Endometrial microvascular endothelial cells (primary cell): ENCODE results near the gene SLC7A10. TPM values are rescaled to one million over a fixed set of nuclear protein-coding genes. Genes with fewer than 3 reads are reported as not detected.
"Not testable (repeated sequence)": the region's sequence is repeated elsewhere in the genome, so short reads cannot be mapped to it uniquely, and the experiment has no call there.

Experiments
- in situ Hi-C: cut with HindIII; loops from 2 replicates; pipeline ENCODE4 v1.10.0; 2017; ENCODE audit warnings: low sequenced_read_pairs, low pct_unique_long_range_greater_than_20kb; ENCODE audit errors: inconsistent ontology term
- total RNA-seq: library from RNA; depleted of rRNA; stranded (reverse); fragments of >200 nt; gene quantifications from one replicate; pipeline ENCODE4 v1.2.3, GENCODE V29; 2015; ENCODE audit errors: inconsistent ontology term

Gene SLC7A10
- total RNA-seq, 1 donor from 2014 or later = not detected

DNA sequence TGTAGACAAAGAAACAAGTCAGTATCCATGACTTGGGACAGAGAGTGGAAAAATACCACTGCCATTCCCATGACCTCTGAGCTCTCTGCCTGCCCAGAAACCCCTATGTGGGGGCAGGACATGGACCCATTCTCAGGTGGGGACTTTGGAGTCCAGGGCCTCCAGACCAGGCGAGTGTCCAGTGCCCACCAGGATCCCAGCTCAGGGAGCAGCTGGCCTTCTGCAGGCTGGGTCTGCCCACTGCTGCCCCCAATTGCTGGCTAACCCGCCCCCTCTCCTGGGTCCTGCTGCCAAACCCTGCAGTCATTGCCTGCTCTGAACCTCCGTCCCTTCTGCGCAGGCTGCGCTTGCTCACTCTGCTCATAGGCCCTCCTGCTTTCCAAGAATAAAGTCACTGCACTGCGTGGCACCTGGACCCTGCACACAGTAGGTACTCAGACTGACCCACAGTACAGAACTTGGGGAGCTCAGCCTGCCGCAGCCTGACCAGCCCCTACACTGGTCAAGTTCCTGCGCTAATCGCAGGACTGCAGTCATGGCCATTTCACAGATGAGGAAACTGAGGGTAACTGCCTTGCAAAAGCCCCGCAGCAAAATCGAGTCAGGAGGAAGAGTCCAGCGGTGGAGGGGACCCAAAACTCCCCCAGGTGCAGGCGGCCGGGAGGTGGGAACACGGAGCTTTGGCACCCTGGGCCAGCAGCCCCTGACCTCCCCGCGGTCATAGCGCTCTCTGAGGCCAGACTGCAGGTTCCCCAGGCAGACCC is 774 bp downstream of the SLC7A10 start:
- in situ Hi-C loops = no loop called here

DNA sequence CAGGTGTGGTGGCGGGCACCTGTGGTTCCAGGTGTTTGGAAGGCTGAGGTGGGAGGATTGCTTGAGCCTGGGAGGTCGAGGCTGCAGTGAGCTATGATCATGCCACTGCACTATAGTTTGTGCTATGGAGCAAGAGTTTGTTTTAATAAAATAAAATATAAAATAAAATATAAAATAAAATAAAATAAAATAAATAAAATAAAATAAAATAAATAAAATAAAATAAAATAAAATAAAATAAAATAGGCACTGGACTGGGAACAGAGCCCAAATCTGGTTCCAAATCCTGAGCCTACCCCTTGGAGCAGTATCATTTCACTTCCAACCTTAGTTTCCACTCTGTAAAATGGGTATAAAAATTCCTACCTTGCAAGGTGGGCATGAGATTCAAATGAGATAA is 3.4 kb downstream of the SLC7A10 start:
- in situ Hi-C loops = not testable (repeated sequence)

DNA sequence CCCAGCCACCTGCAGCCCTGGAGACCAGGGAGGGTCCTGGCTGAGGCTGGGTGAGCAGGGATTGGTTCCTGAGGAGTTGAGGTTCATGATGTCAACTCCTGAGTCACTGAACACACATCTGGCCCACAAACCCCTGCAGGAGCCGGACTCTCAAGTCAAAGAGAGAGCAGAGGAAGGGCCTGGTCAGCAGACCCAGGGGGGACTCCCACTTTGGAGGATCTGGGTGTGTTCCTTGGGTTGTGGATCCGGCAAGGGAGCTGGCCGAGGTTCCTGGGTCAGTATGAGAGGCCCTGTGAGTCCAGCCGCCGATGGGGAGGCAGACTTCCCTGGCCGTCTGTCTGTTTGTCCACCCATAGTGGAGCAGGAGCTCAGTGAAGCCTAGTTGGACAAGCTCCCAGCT is 4.0 kb downstream of the SLC7A10 start:
- in situ Hi-C loops = no loop called here

DNA sequence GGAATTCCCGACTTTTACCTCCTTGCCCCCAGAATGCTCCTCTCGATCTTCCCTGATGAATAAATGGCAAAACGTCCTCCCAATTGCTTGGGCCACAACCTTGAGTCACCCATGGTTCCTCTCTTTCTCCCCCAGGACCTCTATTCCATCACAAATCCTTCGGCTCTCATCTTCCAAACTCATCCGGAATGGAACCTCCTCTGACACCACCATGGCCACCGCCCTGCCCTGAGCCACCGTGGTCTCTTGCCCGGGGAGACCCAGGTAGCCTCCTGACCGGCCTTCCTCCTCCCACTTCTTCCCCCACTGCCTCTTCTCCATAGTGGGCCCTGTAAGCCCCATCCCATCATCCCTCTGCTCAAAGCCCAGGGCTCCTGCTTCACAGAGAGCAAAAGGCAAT is 4.9 kb downstream of the SLC7A10 start:
- in situ Hi-C loops = no loop called here

DNA sequence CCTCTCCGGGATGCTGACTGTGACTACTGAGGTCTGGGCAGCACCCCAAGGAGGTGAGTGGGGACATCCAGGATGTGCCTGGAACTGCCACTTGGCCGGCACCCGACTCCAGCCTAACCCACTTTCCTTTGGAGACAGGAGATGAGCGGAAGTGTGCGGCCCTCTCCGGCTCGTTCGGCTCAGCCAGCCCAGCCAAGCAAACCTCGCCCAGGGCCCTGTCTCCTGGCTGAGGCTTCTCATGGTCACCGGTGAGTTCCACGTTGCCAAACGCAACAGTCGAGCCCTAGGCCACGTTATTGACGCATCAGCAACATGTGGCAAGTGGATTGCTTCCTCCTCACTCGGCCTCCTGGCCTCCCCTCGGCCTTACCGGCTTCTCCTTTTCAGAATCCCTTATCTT is 5.5 kb downstream of the SLC7A10 start:
- in situ Hi-C loops = no loop called here

DNA sequence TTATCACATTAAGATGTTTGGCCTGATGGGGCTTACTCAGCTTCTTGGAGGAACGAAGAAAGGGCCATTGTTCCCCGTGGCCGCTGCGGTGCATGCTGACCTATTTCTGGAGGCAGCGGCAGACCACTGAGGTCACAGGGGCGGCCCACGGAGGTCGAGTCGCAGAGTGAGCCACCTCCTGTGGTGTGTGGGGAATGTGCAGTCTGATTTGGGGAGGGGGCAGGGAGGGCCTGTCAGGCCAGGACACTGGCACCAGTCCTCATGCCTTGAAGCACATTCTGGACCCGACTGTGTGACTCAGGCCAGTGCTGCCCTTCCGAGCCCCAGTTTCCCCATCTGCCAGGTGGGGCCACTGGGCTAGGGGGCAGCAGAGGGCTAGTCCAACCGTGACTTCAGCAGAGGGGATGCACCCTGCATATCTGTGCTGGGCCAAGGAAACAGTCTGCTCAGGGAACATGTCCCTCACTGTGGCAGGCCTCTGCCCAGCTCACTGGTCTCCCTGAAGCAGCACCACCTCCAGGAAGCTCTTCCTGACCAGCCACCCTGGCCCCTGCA is 6.3 kb downstream of the SLC7A10 start:
- in situ Hi-C loops = no loop called here

DNA sequence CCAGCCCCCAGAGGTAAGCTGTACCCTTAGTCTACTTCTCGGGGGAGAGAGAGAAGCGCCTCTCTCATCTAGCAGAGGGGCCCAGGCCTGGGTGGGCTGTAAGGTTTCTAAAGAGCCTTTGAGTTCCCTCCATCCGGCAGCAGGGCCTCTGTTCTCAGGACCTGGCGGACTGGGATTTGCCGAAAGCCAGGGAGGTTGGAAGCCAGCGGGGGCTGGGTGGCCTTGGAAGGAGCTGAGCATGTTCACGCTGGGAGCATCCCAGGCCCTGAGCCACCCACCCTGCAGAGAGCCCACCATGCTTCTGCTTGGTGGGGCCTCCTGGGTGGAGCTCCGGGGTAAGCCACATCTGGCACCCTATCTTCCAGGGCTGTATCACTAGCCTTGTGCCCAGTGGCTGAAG is 7.8 kb downstream of the SLC7A10 start:
- in situ Hi-C loops = no loop called here

DNA sequence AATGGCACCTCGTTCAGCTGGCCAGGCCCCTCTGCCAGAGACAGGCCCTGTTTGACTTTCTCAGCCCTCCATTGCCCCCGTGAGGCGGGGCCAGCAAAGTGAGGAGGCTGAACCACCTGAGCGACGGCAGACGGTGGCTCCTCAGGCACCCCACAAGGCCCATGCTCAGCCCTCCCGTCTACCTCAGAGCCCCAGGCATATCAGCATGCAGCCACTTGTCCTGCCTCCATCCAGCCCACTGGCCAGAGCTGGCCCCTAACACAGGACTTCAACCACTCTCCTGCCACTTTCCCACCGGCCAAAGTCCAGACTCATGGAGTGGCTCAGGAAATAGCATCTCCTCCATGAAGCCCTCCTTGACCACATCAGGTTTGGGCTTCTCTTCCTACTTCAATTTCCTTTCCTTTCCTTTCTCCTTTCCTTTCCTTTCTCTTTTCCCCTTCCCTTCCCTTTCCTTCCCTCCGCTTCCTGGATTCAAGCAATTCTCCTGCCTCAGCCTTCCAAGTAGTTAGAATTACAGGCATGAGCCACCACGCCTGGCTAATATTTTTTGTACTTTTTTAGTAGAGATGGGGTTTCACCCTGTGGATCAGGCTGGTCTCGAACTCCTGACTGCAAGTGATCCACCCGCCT is 9.3 kb downstream of the SLC7A10 start:
- in situ Hi-C loops = no loop called here

DNA sequence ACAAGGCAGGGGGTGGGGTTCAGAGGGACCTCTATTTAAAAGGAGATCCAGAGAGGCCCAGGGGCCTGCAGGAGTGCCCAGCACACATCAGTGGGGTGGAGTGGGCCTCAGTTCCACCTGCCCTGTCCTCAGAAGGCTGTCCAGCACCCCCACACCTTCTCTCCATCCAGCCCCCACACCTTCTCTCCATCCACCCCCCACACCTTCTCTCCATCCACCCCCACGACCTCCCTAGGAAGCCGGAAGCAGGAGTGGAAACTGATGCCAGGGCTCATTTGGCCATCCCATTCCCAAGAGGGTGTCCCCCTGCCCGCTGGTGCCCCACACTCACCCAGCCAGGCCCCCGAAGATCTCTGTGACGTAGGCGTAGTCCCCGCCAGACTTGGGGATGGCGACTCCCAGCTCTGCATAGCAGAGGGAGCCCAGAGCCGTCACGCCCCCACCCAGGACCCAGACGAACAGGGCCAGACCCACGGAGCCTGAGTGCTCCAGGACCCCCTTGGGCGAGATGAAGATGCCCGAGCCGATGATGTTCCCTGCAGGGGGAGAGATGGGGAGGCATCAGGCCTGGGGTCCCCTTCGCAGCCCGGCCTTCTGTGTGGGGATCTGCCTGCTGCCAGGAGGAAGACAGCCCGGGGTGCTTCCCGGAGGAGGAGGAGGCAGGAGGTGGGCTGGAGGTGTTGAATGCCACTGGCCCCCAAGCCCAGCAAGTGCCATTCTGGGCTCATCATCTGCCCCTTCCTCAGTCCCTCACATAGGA is 10.0 kb downstream of the SLC7A10 start:
- in situ Hi-C loops = no loop called here

DNA sequence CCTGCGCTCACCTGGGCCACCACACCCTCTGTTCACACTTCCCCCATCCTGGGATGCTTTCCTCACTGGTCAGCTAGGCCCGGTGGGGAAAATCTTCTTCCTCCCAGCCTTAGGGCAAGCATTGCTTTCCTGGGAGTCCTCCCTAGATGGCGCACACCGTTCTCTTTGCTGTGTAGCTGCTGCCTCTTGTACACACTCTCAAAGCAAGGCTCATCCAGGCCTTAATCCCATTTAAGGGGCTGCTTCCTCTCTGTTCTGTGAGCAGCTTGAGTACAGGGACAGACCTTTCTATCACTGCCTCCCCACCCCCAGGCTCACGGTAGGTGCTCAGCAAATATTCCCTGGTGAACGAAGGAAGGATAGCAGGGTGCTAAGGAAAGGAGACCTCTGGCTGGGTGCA is 11.1 kb downstream of the SLC7A10 start:
- in situ Hi-C loops = no loop called here

DNA sequence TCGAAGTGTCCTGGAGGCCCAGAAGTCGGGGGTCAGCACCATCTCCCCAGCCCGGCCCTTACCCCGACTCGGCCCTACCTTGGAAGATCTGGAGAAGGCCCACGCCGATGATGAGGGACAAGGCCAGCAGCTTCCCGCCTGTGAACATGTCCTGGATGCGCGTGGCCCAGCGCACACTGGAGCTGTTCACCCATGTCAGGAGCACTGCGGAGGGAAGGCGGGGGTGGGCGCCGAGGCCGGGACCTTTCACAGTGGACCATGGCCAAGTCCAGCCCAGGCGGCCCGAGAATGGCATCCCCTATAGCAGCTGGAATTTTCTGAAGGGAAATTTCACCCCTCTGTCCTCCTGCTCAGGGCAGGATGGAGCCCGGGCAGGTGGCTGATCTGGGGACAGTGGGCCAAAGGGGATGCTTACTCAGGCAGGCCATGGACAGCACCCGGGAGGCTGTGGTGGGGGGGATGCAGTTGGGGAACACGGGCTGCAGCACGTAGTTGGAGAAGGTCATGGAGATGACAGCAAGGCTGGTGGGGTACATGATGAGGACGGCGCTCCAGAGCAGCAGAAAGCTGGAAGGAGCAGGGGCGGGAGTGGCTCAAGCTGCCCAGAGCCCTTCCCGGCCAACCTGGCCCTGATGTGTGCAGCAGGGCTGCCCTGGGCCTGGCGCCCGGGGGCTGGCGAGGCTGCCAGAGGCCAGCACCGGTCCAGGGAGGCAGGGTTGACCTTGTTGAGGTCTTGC is 13.0 kb downstream of the SLC7A10 start:
- in situ Hi-C loops = no loop called here

DNA sequence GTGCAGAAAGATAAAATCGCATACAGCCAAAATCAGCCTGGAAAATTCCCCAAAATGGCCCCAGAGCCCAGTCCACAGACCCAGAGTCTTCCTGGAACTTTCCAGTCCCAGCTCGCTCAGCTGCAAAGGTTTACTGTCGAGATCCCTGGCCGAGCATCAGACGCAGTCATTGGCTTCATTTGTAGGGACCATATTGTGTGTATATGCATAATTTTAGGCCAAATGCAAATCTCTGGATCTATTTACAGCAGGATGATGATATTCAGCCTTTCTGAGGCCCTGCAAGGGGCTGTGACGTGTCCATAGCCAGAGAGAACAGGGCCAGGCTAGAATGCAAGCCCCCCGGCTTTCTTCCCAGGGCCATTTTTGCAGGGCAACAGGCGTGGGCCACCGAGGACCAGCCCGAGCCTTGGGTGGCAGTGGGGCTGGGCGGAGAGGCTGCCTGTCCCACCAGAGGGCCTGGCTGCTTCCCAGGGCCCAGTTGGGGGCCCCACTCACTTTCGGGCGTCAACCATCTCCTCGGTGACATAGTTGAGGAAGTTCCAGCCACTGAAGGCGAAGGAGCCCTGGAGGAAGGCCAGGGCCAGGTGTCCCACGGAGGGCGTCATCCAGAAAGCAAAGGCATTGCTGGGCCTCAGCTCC is 13.7 kb downstream of the SLC7A10 start:
- in situ Hi-C loops = no loop called here

DNA sequence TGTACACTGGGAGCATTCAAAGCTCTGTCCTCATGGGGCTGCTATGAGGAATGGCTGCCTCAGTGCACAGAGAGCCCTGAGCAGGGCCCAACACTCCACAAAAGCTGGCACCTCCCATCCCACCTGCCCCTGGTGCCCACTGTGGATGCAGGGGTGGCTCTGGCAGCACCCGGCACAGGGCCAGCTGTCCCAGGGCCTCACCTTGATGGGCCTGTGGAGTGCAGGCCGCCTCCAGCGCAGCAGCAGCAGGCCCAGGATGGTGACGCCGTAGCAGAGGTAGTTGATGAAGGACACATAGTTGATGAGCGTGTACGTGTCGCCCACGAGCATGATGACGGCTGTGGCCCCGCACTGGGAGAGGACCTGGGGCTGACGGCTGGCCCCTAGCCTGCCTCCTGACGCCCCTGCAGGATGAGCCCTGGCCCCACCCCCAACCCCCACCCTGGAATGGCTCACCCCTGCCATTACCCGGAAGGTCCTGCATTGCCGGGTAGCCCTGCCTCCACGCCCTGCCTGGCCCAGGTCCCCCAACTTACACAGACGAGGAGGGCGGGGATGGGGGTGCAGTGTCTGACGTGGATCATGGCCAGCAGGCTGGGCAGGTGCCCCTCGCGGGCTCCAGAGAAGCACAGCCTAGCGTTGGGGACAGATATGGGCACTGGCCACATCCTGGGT is 15.2 kb downstream of the SLC7A10 start:
- in situ Hi-C loops = no loop called here

DNA sequence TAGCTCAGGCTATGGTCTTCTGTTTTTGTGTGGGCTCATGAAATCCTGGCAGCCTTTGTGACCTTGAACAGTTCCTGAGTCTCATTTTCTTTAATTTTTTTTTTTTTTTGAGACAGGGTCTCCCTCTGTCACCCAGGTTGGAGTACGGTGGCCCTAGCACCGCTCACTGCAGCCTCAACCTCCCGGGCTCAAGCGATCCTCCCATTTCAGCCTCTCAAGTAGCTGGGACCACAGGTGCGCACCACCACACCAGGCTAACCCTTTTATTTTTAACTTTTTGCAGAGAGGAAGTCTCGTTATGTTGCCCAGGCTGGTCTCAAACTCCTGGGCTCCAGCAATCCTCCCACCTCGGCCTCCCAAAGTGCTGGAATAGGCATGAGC is 15.8 kb downstream of the SLC7A10 start:
- in situ Hi-C loops = not testable (repeated sequence)

DNA sequence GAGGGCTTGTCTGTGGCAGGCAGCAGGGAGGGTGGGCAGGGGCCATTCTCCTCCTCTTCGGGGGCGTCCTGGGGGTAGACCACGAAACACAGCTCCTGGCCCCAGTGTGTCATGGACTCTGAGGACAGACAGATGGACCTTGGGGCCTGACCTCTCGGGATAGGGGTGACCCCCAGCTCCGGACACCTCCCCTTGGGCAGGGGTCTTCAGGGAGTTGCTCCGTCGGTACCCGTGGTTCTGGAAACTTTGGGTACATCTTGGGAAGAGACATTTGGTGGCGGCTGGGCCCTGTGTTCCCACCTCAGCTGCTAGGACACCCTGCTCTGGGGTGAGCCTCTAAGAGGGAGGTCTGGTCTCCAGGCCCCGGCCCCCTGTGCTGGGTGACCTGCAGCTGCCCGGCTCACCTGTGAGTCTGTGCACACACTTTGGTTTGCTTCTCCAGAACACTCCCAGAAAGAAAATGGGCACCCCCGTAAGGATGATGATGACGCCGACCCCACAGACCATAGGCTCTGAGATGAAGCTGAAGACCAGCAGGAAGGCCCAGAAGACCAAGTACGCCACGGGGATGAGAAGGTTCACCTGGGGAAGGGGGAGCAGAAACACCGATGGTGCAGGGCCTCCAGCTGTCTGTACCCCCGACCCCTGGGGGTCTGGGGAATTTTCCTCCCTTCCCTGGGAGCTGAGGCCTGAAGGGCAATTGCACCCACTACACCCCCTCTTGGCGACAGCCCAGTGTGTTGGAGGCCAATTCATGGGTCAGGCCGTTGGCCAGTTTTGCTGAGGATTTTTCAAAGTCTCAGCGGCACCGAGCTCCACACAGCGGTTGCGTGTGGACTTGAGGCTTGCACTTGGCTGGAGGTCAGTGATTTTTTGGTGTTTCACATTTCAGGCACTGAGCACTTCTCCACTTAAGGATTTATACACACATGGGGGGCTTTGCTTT is 16.5 kb downstream of the SLC7A10 start:
- in situ Hi-C loops = no loop called here

DNA sequence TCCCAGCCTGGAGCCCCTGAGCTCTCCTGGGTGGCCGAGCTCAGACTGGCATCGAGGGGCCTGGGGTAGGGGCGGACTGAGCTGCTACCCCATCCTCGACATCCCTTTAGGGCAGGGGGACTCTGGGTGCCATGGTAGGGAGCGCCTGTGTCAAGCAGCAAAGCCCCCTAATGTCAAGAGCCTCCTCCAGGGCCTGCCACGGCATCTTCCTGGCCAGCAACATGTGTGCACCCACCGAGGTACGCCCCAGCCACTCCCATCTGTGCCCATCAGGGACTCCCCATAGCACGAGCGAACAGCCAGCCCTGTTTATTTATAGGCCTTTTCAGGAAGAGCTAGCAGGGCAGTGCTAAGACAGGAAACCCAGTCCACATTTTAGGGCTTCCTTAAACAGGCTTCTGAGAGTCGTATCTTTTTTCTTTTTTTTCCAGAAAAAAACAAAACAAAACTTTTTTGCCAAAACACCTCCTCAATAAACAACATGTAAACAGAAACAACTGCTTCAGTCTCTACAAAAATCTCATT is 17.2 kb downstream of the SLC7A10 start:
- in situ Hi-C loops = no loop called here

DNA sequence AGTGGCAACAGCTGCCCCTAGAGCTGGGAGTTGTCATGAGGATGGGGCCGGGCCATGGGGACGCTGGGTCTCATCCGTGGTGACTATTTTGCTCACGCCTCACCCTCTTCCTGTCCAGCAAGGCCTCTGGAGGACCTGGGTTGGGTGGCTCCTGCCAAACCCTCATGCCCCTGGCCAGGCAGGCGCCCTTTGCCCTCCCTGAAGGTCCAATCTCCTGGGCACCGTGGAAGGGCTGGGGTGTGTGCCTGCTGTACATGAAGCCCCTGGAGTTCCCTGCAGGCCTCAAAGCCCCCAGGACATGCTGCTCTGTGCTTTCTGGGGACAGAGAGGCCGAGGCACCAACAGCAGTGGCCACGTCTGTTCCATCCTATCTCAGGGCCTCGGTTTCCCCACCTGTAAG is 17.7 kb downstream of the SLC7A10 start:
- in situ Hi-C loops = no loop called here
